Coronary artery (tissue), 2 donors: ENCODE measurements around the gene FBXO5.

Source experiments
- DNase-seq: peaks from one replicate; pipeline ENCODE4 v3.0.0-alpha.2; 2017; ENCODE audit warnings: low spot score
- H3K27ac ChIP-seq, 2 donors: fragments of 200-600 bp; sonication (generic); one replicate each; pipeline ENCODE4 v1.5.1; 2016 to 2019
- H3K4me3 ChIP-seq: fragments of 200-600 bp; sonication (generic); 2 replicates; pipeline ENCODE4 v1.5.1; 2016; ENCODE audit warnings: mild to moderate bottlenecking, moderate library complexity
- TF ChIP-seq, protein P1 (sequence below): fragments of 200-600 bp; sonication (generic); IDR thresholded peaks from one replicate; pipeline ENCODE4 v1.5.1; 2019; ENCODE audit warnings: antibody characterized with exemption

Gene FBXO5

DNA sequence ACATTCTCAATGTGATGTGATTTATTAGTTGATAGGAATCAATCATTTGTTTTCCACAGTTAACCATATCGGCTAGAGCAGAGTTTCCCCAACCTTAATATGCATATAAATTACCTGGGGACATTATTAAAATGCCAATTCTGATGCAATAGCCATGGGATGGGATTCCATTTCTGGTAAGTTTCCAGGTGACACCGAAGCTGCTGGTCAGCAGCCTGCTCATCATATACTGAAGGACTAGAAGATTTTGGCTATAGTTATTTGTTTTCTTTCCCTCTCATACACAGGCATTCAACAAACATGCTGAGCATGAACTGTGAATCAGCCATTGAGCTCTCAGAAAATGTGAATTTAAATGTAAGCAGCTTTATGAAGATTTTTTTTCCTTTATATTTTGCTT, 35.8 kb downstream of the FBXO5 start:
- no peak overlapping the region for H3K4me3 ChIP-seq
- H3K27ac ChIP-seq, result no peak overlapping the region
- DNase-seq, result no peak
- TF ChIP-seq, protein P1, sequence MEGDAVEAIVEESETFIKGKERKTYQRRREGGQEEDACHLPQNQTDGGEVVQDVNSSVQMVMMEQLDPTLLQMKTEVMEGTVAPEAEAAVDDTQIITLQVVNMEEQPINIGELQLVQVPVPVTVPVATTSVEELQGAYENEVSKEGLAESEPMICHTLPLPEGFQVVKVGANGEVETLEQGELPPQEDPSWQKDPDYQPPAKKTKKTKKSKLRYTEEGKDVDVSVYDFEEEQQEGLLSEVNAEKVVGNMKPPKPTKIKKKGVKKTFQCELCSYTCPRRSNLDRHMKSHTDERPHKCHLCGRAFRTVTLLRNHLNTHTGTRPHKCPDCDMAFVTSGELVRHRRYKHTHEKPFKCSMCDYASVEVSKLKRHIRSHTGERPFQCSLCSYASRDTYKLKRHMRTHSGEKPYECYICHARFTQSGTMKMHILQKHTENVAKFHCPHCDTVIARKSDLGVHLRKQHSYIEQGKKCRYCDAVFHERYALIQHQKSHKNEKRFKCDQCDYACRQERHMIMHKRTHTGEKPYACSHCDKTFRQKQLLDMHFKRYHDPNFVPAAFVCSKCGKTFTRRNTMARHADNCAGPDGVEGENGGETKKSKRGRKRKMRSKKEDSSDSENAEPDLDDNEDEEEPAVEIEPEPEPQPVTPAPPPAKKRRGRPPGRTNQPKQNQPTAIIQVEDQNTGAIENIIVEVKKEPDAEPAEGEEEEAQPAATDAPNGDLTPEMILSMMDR, result no peak

GRCh38 chr6:152946484-152946883, 36.4 kb downstream of the FBXO5 start:
- TF ChIP-seq, protein P1, result no peak
- DNase-seq, result no peak
- Histone ChIP-seq H3K4me3 (no peak overlapping the region), H3K27ac (no peak overlapping the region)

DNA sequence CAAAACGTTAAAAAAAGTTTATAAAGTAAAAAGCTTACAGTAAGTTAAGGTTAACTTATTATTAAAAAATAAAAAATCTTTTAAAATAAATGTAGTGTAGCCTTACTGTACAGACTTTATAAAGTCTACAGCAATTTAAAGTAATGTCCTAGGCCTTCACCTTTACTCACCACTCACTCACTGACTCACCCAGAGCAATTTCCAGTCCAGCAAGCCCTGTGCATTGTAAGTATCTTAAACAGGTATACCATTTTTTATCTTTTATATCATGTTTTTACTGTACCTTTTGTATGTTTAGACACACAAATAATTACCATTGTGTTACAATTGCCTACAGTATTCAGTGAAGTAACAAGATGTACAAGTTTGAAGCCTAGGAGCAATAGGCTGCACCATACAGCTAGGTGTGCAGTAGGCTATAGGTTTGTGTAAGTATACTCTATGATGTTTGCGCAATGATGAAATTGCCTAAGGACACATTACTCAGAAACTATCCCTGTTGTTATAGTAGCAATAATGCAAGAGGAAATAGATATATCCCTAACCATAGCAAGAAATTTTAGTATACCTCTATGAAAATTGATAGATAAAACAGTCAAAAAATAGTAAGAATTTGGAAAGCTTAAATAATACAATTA, 39.5 kb downstream of the FBXO5 start:
- no peak overlapping the region for H3K4me3 ChIP-seq
- H3K27ac ChIP-seq, result no peak overlapping the region
- no peak for DNase-seq
- TF ChIP-seq, protein P1, result no peak

GRCh38 chr6:152942319-152942869, 40.4 kb downstream of the FBXO5 start:
- Histone ChIP-seq H3K27ac (no peak overlapping the region), H3K4me3 (no peak overlapping the region)
- TF ChIP-seq, protein P1, result no peak
- DNase-seq, result no peak

DNA sequence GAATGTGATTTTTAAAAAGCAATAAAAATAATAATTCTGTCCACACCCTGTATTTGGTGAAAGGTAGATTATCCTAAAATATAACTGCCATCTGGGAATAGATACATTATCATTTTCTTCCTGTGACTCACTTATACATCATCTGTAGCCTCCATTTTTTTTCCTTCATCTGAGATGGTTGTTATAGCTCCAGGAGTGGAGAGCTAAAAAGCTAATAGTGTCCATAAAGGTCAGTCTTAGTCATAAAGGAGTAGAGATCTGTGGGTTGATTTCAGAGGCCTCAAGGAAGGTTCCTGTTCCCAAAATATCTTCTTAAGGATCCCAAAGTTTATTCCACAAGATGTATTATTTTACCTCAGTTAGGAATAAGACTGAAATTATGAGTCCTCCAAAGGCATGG, 41.1 kb downstream of the FBXO5 start:
- TF ChIP-seq, protein P1, result no peak
- Histone ChIP-seq H3K27ac (no peak overlapping the region), H3K4me3 (no peak overlapping the region)
- no peak for DNase-seq

GRCh38 chr6:152932865-152933264, 50.0 kb downstream of the FBXO5 start:
- TF ChIP-seq, protein P1, result no peak
- no peak for DNase-seq
- Histone ChIP-seq H3K4me3 (no peak overlapping the region), H3K27ac (no peak overlapping the region)

DNA sequence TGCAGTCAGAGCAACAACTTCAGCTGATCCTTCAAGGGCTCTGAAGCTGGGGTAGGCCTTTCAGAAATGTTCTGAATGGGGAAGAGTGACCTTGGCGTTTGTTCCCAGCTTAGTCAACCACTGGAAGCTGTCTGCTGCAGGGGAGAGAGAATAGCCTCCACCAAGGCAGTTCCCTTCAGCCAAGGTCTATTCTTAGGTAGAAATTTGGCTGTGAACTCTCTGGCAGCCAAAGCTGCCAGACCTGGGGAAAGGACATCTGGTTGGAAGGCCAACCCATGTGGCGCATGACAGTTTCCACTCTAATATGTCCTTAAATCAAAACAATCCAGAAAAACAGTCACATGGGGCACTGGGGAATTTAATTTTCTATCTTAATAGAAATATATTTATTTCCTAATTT, 60.1 kb downstream of the FBXO5 start:
- no peak for DNase-seq
- TF ChIP-seq, protein P1, result no peak
- H3K27ac ChIP-seq, result no peak overlapping the region
- H3K4me3 ChIP-seq, result no peak overlapping the region
